ENCODE data around the gene GRID2.
"Not testable (repeated sequence)": the region's sequence is repeated elsewhere in the genome, so short reads cannot be mapped to it uniquely, and the experiment has no call there.

The GRID2 gene

DNA sequence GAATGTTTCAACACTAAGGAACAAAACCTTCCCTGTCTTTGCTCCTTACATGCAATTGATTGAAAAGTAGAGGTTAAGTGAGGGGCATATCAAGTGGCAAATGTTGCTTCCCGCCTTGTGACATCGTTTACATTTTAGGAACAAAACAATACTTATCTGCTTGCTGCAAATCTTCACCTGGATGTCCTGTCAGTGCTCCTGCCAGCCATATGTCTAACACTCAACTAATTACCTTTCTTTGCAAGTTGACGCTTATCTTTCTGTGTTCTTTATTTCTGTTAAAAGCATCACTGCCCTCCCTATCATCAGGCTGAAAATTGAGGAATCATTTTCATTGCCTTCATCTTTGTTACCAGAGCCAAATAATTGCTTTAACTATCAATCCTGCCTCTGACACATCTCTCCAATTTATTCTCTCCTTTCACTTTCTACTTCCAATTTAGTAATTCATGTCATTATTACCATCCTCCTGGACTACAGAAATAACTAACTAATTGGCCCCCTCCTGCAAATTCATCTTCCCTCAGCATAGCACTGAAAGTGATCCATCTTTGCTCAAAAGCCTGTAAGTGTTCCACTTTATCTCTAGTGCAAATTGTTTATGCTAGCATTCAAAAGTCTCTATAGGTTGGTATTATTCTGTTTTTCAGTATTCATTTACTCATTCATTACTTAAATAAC is 1226.1 kb downstream of the GRID2 start:
- DNase-seq (ENCODE audit: low spot score): no peak

DNA sequence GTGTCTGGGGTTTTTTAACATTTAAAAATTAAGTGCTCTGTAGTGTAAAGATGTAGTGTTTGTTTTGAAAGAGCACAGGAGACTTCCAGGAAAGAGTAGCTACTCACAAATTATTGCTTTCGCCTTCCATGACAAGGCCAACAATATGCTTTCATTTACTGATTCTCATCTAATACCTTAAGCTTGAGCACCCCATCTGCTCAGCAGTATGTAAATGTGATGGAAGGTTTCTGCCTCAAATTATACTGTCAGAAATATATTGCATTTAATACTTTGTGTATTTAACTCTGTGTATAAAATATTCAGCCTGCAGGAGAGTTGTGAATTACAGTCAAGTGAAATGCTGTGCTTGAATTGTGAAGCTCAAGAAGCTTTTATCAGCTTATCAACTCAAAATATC is 1228.5 kb downstream of the GRID2 start:
- DNase-seq (ENCODE audit: low spot score): no peak

DNA sequence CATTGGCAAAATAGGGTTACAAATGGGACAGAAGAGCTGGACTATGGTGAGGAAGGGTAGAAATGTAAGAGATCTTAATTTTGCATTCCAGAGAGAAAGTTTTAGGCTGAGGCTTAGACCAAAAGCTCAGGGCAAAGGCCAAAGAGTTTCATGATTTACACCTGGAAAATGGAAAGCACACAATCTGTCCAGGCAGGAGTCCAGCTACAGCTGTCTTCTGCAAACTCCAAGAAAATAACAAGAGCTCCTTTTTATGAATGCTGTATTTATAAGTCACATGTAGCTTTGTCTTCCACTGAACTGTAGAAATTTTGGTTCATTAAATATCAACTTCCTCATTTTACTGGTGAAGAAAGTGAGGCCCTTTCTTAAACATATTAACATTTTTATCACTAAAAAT is 1236.8 kb downstream of the GRID2 start:
- no peak for DNase-seq (ENCODE audit: low spot score)

DNA sequence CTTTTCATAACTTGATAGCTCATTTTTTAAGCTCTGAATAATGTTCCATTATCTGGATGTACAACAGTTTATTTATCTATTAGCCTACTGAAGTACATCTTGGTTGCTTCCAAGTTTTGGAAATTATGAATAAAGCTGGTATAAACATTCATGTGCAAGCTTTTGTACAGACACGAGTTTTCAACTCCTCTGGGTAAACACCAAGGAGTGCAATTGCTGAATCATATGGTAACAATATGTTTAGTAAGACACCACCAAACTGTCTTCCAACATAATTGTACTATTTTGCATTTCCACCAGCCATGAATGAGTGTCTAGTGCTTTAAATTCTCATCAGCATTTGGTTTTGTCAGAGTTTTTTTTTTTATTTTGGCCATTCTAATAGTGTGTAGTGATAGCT is 1258.1 kb downstream of the GRID2 start:
- no peak for DNase-seq (ENCODE audit: low spot score)

DNA sequence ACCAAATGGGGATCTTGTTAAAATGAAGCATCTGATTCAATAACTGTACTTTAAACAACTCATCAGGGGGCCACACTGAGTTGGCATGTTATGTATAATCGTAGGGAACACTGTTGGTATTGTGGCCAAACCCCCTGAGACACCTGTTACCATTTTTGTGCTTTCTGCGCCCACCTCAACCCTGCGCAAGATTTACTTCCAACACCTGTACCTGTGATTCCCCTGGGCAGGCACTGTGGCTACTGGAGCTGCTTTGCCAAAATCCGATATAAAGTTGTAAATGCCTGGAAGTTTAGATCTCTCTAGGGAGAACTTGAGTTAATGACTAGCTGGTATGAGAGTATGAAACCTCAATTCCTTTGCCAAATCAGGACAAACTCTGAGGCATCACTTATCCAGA is 1265.0 kb downstream of the GRID2 start:
- no peak for DNase-seq (ENCODE audit: low spot score)

DNA sequence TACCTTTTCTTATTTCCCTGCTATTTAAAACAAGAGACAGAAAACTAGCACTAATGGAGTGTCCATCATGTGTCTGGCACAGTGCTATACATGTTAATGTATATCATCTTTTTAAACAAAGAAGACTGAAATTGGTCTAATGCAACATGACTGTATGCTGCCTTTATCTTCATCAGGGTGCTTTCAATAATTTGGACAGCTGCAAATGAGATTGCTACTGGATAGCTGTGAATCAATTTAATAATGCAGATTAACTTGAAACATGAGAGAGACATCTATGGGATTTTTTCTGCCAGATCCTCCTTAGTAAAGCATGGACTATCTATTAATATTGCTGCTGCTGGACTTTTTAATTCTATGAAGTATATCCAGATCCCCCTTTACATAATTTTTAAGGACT is 1269.5 kb downstream of the GRID2 start:
- no peak for DNase-seq (ENCODE audit: low spot score)

DNA sequence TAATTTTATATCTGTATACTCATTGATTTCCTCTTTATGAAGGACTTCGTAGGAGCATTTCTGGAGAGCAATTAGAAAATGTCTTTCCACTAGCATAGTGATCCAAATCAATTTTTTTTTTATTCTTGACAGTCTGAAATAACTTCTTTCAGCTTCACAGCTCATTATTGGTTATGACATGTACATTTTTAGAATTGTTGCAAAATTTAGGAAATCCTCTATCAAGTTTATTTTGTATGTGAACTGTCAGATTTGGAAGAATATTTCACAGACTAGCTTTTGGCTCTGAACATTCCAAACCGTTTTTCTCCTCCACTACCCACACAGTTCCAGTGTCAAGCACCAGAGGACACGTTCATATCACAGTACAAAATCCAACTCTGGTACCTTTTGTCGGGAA is 1275.2 kb downstream of the GRID2 start:
- DNase-seq (ENCODE audit: low spot score): no peak

DNA sequence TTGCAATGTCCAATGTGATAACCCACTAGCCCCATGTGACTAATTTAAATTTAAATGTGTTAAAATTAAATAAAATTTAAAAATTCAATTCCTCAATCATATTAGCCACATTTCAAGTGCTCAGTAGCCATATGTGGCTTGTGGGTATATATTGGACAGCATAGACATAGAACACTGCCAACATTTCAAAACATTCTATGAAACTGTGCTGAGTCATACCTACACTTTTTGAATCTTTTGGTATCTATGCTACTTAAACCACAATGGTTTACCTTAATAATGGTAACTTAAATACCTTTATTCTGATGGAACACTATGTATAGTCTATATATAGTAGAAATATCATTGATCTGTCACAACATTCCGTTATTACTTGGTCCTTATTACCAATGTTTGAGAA is 1301.4 kb downstream of the GRID2 start:
- no peak for DNase-seq (ENCODE audit: low spot score)

DNA sequence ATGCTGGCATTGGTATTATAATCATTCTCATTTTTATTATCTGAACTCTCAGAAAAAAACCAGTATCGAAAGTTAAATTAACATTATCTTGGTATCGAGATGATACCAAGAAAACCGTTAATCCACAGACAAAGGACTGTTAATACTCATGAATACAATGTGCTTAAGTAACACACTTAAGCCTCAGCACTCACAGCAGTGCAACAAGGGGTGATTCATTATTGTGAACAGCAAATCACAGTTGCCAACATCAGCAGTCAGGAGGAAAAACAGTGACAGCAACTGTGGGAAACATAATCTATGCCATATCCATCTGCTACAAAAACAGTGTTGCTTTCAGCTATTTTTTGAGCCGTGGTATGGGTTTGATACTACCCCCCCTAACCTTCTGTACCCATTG is 1313.8 kb downstream of the GRID2 start:
- DNase-seq (ENCODE audit: low spot score): no peak

DNA sequence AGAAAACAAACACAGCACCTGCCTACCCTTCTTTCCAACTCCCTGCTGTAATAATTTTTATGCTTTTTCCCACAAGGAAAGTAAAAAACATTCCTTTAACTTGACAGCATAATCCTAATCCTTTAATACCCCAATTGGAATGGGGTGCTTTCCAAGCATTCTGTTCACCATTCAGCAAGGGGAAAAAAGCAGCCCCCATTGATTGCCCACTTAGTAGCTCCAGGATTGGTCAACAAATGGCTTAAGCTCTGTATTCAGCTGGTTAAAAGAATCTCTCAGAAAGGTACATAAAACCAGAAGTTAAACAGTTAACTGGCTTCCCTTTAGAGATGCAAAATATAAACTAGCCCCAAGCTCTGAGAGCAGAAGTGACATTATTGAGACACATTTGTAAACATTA is 1330.0 kb downstream of the GRID2 start:
- no peak for DNase-seq (ENCODE audit: low spot score)

DNA sequence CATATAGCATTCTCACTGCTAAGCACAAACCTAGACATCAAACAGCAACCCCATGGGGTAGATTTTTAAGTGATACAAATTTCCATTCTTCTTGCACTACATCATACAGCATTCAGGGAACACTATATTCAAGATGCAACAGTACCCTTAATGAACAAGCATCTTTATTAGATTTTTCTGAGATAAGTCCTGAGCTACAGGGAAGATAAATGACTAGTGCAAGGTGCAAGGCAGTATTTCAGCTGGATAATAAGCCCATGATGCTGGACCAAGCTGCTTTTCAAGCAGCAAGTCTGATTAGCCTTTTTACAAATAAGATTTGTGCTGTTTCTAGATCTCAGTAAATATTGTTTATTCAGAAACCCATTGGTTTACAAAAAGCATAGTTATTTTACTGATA is 1332.2 kb downstream of the GRID2 start:
- DNase-seq (ENCODE audit: low spot score): no peak

DNA sequence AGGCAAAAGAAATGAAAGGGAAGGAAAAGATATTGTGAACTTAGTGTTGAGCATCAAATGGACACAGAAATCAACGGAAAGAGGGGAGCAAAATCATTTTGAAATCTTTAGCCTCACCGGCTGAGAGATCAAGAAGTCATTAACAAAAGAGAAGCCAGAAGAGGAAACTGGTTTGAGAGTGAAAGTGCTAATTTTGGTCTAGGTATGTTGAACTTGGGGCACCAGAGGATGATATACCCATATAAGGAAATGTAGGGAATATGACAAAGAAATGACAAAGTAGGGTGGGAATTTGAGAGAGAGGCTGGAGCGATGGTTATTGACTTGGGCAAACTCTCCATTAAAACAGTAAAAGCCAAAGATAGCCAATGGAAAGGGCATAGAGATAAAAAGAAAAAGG is 1341.4 kb downstream of the GRID2 start:
- no peak for DNase-seq (ENCODE audit: low spot score)

DNA sequence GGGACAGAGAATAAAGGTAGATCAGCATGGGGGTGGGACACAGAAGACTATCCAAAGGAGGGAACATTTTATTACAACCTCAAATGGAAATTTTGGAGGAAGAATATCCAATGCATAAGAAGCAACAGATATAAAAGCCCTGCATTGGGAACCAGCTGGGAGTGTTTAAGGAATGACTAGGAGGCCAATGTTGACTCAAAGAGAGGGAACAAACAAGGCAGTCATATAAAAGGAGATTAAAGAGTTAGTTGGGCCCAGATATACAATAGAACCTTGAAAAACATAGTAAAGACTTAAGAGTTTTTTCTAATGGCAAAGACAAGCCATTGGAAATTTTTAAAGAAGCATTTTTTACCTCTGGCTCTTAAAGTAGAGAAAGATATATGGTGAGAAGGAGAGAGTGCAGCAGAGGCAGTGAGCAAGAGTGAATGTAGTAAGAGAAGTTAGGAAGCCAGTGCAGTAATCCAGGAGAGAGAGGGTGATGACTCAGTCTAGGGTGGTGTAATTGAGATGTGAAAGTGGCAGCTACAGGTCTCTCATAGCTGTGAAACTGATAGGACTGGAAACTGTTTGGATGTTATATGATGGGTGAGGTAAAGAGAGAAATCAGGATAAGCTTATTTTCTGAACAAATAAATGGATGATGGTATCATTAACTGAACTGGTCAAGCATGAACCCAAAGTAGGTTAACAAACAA is 1342.6 kb downstream of the GRID2 start:
- no peak for DNase-seq (ENCODE audit: low spot score)

DNA sequence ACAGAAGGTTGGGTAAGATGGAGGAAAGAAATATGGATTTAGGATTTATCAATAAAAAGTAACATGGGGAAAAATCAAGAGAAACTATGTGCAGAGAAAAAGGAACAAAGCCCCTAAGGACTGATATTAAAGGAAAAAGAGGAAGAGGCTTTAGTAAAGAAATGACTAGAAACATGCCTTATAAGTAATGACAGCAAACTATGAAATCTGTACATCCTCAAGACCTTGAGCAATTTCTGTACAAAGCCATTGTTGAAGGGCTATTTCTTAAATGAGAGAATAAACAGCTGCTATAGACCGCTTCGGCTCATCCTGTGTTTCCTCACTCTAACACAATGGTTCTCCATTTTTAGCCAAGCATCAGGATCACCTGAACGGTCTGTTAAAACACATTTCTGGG is 1344.5 kb downstream of the GRID2 start:
- DNase-seq (ENCODE audit: low spot score): no peak

DNA sequence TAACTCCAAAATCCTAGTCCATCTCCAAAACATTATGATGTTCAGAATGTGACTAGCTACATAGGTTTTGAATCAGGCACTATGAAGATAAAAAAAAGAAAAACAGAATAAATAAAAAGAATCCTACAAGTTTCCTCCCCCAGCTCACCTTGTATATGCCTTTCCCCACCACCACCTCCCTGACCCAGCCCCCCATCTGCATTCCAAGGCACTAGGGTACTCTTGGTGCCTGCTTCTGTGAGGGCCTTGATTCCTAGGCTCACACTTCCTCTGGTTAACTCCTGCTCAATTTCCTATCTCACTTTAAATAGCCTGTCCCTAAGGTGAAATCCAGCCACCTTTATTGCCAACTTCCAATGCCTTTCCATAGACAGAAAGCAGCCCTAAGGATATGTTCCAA is 1346.1 kb downstream of the GRID2 start:
- DNase-seq (ENCODE audit: low spot score): no peak

DNA sequence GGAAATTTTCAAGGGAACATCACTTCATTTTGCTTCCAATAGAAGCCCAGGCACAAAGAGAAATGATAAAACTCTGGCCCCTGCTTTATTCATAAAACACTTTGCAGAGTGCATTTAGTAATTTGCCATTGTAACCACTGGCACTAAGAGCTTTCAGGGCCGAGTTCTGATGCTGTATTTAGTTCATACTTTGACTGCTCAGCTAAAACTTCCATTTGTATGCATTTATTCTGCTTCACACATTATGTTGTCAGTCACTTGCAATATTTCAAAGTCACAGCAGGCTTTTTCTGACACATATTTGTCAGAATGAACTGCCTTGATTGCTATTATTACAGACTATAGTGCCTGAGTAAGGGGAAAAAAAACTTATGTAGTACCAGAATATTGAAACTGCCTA is 1350.4 kb downstream of the GRID2 start:
- DNase-seq (ENCODE audit: low spot score): no peak

DNA sequence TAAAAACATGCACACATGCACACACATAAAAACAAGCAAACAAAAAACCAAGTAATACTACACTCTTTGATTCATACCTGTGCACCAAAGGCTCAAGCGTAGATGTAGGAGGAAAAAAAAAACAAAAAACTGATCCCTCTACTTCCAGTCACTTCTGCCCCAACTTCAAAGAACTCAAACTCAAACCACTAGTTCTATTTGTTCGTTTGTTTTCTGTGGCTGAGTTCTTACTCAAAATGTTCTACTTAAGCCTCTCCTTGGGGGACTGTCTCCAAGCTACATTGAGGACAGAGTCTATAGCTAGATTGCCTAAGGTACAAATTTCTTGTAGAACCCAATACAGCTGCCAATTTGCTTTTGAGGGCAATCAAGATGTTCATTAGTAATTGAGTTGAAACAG is 1353.8 kb downstream of the GRID2 start:
- DNase-seq (ENCODE audit: low spot score): no peak

DNA sequence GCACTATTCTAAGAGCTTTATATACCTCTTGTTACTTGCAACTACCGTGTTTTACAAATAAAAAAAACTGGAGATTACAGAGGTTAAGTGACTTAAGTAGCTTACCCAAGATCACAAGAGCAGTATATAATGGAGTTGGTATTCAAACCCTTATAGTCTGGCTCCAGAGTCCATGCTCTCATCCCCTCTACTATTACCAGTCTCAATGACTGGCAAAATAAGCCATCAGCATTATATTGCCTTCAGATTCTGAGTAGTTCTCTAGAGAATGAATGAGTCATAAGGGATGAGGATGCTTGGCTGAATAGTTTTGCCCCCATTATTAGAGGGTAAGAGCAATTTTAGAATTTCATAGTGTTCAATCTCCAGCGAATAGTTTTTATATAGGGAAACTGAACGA is 1354.7 kb downstream of the GRID2 start:
- DNase-seq (ENCODE audit: low spot score): no peak

DNA sequence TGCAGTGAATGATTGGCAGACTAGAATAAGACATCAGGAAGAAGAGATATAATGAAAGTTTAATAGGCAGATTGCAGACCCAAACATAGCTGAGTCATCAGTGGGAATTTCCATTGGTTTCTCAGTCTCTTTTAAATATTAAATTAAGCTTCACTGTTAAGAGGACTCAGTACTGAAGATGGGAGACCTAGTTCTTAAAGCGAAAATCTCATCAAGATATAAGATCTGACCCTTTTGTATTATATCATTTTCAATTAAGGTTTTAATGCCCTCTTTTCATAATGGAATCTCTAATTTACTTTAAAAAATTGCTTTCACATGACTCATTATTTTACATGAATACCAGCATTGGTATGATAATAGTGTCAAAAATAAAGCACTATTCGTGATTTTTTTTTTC is 1355.9 kb downstream of the GRID2 start:
- no peak for DNase-seq (ENCODE audit: low spot score)

DNA sequence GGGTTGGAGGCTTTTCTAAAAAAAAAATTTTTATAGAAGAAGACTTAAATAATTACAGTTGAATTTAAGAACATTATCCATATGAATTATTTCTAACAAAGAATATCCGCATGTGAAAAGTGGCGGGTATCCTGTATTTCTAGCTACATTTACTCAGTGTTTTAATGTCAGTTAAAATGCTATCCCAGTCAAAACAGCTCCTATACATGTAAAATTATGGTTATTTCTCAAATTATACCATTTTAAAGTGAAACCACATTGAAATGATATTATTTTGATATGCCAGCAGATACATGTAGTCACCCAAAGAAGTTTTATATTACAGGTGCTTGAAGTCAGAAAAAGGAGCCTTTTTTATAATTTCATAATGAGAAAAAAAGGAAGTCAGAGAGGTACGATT is 1356.3 kb downstream of the GRID2 start:
- no peak for DNase-seq (ENCODE audit: low spot score)

DNA sequence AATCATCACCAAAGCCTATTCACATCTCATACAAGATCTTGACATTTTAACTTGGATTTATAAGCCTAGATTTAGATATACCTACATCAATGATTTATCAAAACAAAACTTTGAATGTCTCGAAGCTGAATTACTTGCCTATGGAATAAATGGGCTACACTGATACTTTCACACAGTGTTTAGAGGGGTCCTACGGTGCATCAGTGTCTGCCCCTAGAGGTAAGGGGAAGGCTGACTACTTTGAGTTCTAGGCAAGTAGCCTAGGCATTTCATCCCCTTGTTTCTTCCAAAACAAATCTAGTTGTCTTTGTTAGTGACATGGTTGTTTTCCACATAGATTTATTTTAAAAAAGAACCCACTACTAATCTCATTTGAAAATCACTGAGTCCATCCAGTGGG is 1366.7 kb downstream of the GRID2 start:
- no peak for DNase-seq (ENCODE audit: low spot score)

DNA sequence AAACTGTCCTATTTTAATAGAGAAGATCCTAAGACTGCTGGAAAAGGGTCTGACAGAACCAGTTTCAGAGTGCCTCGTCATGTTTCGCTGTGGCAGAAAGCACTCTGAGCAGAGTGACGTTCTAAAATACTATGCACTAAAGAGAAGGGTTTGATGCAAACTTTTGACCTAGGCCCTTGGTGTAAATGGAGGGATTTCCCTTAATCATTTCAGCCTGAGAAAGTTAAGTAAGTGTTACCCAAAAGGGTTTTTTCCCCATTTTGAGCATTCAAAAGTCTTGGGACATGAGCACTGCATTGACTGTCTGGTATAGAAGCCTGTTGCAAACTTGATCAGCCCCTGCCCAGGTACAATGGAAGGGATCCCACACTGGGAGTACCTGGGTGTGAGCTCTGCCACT is 1367.3 kb downstream of the GRID2 start:
- DNase-seq (ENCODE audit: low spot score): no peak

DNA sequence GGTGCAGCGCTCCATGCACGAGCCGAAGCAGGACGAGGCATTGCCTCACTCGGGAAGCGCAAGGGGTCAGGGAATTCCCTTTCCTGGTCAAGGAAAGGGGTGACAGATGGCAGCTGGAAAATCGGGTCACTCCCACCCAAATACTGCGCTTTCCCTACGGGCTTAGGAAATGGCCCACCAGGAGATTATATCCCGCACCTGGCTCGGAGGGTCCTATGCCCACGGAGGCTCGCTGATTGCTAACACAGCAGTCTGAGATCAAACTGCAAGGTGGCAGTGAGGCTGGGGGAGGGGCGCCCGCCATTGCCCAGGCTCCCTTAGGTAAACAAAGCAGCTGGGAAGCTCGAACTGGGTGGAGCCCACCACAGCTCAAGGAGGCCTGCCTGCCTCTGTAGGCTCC is 1373.2 kb downstream of the GRID2 start:
- not testable (repeated sequence) for DNase-seq (ENCODE audit: low spot score)

DNA sequence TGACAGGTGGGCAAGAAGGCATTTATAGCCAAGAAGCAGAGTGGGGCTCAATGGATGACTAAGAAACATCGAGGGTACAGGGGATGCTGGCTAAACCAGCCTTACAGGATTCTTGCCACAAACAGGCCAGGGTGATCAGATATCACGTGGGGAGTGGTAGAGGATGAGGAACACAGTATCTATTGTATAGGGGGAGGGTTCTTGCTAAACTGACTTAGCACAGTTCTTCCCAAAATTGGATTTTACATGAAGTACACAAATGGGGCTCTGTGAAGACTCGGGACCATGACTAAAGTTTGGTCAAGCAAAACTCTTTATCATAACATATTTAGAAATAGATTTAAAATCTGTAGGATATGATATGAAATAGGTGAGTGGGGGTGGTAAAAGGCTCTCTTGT is 1380.8 kb downstream of the GRID2 start:
- no peak for DNase-seq (ENCODE audit: low spot score)

Data from activated CD4-positive, alpha-beta T cell treated with anti-CD3 and anti-CD28 coated beads, Interleukin-2, Interleukin-4, amounts not matched to agents 100 ng/mL and 50 ng/mL, durations not matched to agents 16 hours and 8 hours (primary cell).